Measurements from ENCODE around the gene GPR132. TPM values are rescaled to one million over a fixed set of nuclear protein-coding genes. Genes with fewer than 3 reads are reported as not detected.

The GPR132 gene
- total and polyA plus RNA-seq, 2 of the 13 experiments (the other 11 are each of a cell fraction or from before 2014, with no cell fraction given), result not detected

GRCh38 chr14:105018414-105018813 lies 46.8 kb downstream of the GPR132 start:
- H3K4me1 ChIP-seq (ENCODE audit: insufficient read depth, low read length), result peaks cover 71% of the 10 kb centered on the region
- peaks cover 25% of the 10 kb centered on the region for H4K20me1 ChIP-seq (ENCODE audit: insufficient read depth, low read length)
- DNase-seq (ENCODE audit: low spot score) (no peak), FAIRE-seq (no peak), ATAC-seq (no peak)
- 74% methylated on average over 4 of the region's 4 CpGs for WGBS (ENCODE audit: low lambda C conversion rate)
- intact Hi-C loops (cut with micrococcal nuclease; ENCODE audit: unreplicated experiment) (no loop called here), in situ Hi-C loops (cut with HindIII; ENCODE audit: extremely low pct_ligation_motif_present, low pct_unique_long_range_greater_than_20kb) (no loop called here)
- no peaks in the 10 kb centered on the region for H3K9me3 ChIP-seq (ENCODE audit: low read length)
- no peak overlapping the region for H3K4me3 ChIP-seq (replicated peaks in 1 of 3; ENCODE audit: insufficient read depth in 1 of 3, low read depth in 2 of 3, low read length in 3 of 3)
- peak overlapping the region; percentile 30; the same call in 1 of the 2 replicates for H3K9ac ChIP-seq (ENCODE audit: insufficient read depth, low read depth, low read length)
- H2AFZ ChIP-seq (ENCODE audit: low read length), result no peak overlapping the region
- BruUV-seq (replicated peaks), result no TSS peak
- peak overlapping the region; percentile 98; the same call in 1 of the 2 replicates for H3K4me2 ChIP-seq (ENCODE audit: low read depth, low read length)
- ChIA-PET POLR2A (interaction anchor here (2.3 kb wide), 1 partner anchor 154 kb away, joined by 8 read pairs; no protein-coding TSS in a partner anchor), CTCF (ENCODE audit: low intra/inter-chr PET ratio, low total read pairs) (no interaction called here)
- no peaks in the 10 kb centered on the region; a peak in 1 of 5 replicates for H3K27me3 ChIP-seq (ENCODE audit: control insufficient read depth in 1 of 2, insufficient read depth in 2 of 2, low read length in 2 of 2)
- TF ChIP-seq ZNF770 (CRISPR knock-in tag; IDR thresholded peaks at IDR 0.05) (0 out of 2 replicates have a peak, but pooled peaks have one; percentile 36), ZNF552 (CRISPR knock-in tag; IDR thresholded peaks at IDR 0.05; ENCODE audit: borderline replicate concordance) (no peak)
- peaks cover 5% of the 10 kb centered on the region in 2 experiments; a peak in 2 of 5 replicates for H3K36me3 ChIP-seq (replicated peaks in 1 of 2; ENCODE audit: control insufficient read depth in 1 of 2, insufficient read depth in 2 of 2, low read length in 2 of 2)
- peaks cover 74% of the 10 kb centered on the region for H3K79me2 ChIP-seq (ENCODE audit: insufficient read depth, low read length)
- H3K27ac ChIP-seq (ENCODE audit: extremely low read length, insufficient read depth, low read length), result no peak overlapping the region

- Histone ChIP-seq H3K27me3 (ENCODE audit: control insufficient read depth in 1 of 2, insufficient read depth in 2 of 2, low read length in 2 of 2) (no peaks in the 10 kb centered on the region; a peak in 1 of 5 replicates), H4K20me1 (ENCODE audit: insufficient read depth, low read length) (peaks cover 30% of the 10 kb centered on the region), H2AFZ (ENCODE audit: low read length) (no peak overlapping the region), H3K36me3 (replicated peaks in 1 of 2; ENCODE audit: control insufficient read depth in 1 of 2, insufficient read depth in 2 of 2, low read length in 2 of 2) (peaks cover 11 to 16% of the 10 kb centered on the region in 2 experiments; a peak in 4 of 5 replicates), H3K4me1 (ENCODE audit: insufficient read depth, low read length) (peaks cover 62% of the 10 kb centered on the region), H3K9me3 (ENCODE audit: low read length) (no peaks in the 10 kb centered on the region), H3K79me2 (ENCODE audit: insufficient read depth, low read length) (peaks cover 89% of the 10 kb centered on the region), H3K27ac (ENCODE audit: extremely low read length, insufficient read depth, low read length) (no peak overlapping the region), H3K4me2 (ENCODE audit: low read depth, low read length) (0 out of 2 replicates have a peak overlapping the region, but pooled peaks have one; percentile 18), H3K9ac (ENCODE audit: insufficient read depth, low read depth, low read length) (no peak overlapping the region), H3K4me3 (replicated peaks in 1 of 3; ENCODE audit: insufficient read depth in 1 of 3, low read depth in 2 of 3, low read length in 3 of 3) (no peak overlapping the region)
- intact Hi-C loops (cut with micrococcal nuclease; ENCODE audit: unreplicated experiment), result no loop called here
- POLR2A ChIA-PET, result no interaction called here
- BruUV-seq (replicated peaks), result no TSS peak
- TF ChIP-seq PAWR (CRISPR knock-in tag; IDR thresholded peaks at IDR 0.05; ENCODE audit: borderline replicate concordance) (no peak), TAF15 (IDR thresholded peaks at IDR 0.05; ENCODE audit: low read depth, low read length, poor library complexity, severe bottlenecking) (no peak), GPBP1L1 (CRISPR knock-in tag; IDR thresholded peaks at IDR 0.05) (no peak), FOXJ3 (CRISPR knock-in tag; IDR thresholded peaks at IDR 0.05; ENCODE audit: borderline replicate concordance) (no peak), FOSL1 (CRISPR knock-in tag; IDR thresholded peaks at IDR 0.05; ENCODE audit: borderline replicate concordance) (no peak), KDM3A (CRISPR knock-in tag; IDR thresholded peaks at IDR 0.05; ENCODE audit: low read depth) (no peak), TSC22D2 (CRISPR knock-in tag; IDR thresholded peaks at IDR 0.05; ENCODE audit: borderline replicate concordance) (no peak)
- ATAC-seq (no peak), FAIRE-seq (no peak), DNase-seq (ENCODE audit: low spot score) (no peak)
- in situ Hi-C loops (cut with HindIII; ENCODE audit: extremely low pct_ligation_motif_present, low pct_unique_long_range_greater_than_20kb), result no loop called here
- CTCF ChIA-PET (ENCODE audit: low intra/inter-chr PET ratio, low total read pairs), result no interaction called here
- 92% methylated on average over 6 of the region's 6 CpGs for WGBS (ENCODE audit: low lambda C conversion rate)
These were observed 49.3 kb downstream of the GPR132 start for GRCh38 chr14:105015905-105016304.

All from HepG2 (cell line).